Measurements from ENCODE around the gene TBC1D1. TPM values are rescaled to one million over a fixed set of nuclear protein-coding genes. Genes with fewer than 3 reads are reported as not detected.

The TBC1D1 gene
- total and polyA plus RNA-seq, 2 experiments from 2014 or later = 53.9 to 151 TPM

DNA sequence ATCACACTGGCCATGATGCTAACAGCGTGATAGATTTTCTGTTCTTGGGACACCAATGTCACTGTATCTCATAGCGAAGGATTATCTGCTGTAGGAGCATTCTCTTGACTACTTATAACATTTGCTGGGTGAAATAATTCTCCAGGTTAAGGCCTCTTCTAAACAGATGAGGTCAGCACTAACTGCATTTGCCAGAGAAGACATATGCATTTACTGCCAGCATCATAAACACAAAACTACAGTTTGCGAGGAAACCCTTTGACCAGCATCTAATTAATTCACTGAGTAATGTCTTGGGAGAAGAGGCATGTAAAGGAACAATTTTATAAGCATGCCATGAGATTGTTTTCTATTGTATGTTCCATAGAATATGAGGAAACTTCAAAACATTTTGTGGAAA is 13.9 kb downstream of the TBC1D1 start:
- Histone ChIP-seq H4K20me1 (replicated peaks; ENCODE audit: insufficient read depth) (no peaks in the 10 kb centered on the region), H2AFZ (no peak overlapping the region), H3K27me3 (ENCODE audit: insufficient read depth) (no peaks in the 10 kb centered on the region), H3K79me2 (replicated peaks; ENCODE audit: insufficient read depth) (no peaks in the 10 kb centered on the region), H3K27ac (ENCODE audit: low read depth) (no peak overlapping the region), H3K4me2 (no peak overlapping the region), H3F3A (replicated peaks; ENCODE audit: low read depth) (no peaks in the 10 kb centered on the region), H3K36me3 (ENCODE audit: insufficient read depth) (no peaks in the 10 kb centered on the region), H3K4me1 (ENCODE audit: insufficient read depth) (peaks cover 37% of the 10 kb centered on the region), H3K9me2 (ENCODE audit: insufficient read depth) (no peaks in the 10 kb centered on the region), H3K4me3 (no peak overlapping the region)
- Mint-ChIP-seq H3K36me3 (ENCODE audit: low read depth) (no peaks in the 10 kb centered on the region), H3K27ac (no peak overlapping the region), H3K9me3 (no peaks in the 10 kb centered on the region), H3K27me3 (ENCODE audit: insufficient read depth, low read depth, poor library complexity) (no peaks in the 10 kb centered on the region), H3K4me1 (peaks cover 36% of the 10 kb centered on the region), H3K4me3 (no peak overlapping the region)
- DNase-seq (ENCODE audit: low spot score) (no peak), ATAC-seq (no peak)
- TF ChIP-seq ZNF114 (CRISPR knock-in tag; IDR thresholded peaks at IDR 0.05) = no peak
- no peak for TF ChIP-seq CREB1 (CRISPR knock-in tag; IDR thresholded peaks at IDR 0.05; ENCODE audit: low read depth)

DNA sequence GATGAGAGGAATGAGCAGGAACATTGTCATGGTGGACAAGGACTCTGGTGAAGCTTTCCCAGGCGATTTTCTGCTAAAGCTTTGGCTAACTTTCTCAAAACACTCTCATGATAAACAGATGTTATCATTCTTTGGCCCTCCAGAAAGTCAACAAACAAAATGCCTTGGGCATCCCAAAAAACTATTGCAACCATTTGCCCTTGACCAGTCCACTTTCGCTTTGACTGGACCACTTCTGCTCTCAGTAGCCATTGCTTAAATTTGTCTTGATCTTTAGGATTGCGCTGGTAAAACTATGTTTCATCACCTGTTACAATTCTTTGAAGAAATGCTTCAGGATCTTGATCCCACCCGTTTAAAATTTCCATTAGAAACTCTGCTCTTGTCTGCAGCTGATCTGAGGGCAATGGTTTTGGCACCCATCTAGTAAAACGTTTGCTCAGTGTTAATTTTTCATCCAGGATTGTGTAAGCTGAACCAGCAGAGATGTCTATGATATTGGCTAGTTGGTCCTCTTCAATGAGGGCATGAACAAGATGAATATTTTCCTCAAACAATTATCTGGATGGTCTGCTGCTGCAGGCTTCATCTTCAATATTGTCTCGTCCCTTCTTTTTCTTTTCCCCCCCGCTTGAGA is 14.8 kb downstream of the TBC1D1 start:
- Histone ChIP-seq H3K4me2 (no peak overlapping the region), H3F3A (replicated peaks; ENCODE audit: low read depth) (no peaks in the 10 kb centered on the region), H3K79me2 (replicated peaks; ENCODE audit: insufficient read depth) (no peaks in the 10 kb centered on the region), H3K4me3 (no peak overlapping the region), H2AFZ (no peak overlapping the region), H3K36me3 (ENCODE audit: insufficient read depth) (no peaks in the 10 kb centered on the region), H3K4me1 (ENCODE audit: insufficient read depth) (peaks cover 34% of the 10 kb centered on the region), H3K27me3 (ENCODE audit: insufficient read depth) (no peaks in the 10 kb centered on the region), H3K9me2 (ENCODE audit: insufficient read depth) (no peaks in the 10 kb centered on the region), H3K27ac (ENCODE audit: low read depth) (no peak overlapping the region), H4K20me1 (replicated peaks; ENCODE audit: insufficient read depth) (no peaks in the 10 kb centered on the region)
- H3K27me3 Mint-ChIP-seq (ENCODE audit: insufficient read depth, low read depth, poor library complexity) = no peaks in the 10 kb centered on the region
- H3K4me1 Mint-ChIP-seq = peaks cover 34% of the 10 kb centered on the region
- no peaks in the 10 kb centered on the region for H3K36me3 Mint-ChIP-seq (ENCODE audit: low read depth)
- H3K27ac Mint-ChIP-seq = no peak overlapping the region
- H3K9me3 Mint-ChIP-seq = no peaks in the 10 kb centered on the region
- DNase-seq (ENCODE audit: low spot score) (no peak), ATAC-seq (no peak)
- no peak overlapping the region for H3K4me3 Mint-ChIP-seq
- no peak for TF ChIP-seq ZNF331 (CRISPR knock-in tag; IDR thresholded peaks at IDR 0.05; ENCODE audit: low read depth)
- no peak for TF ChIP-seq EZH2 (IDR thresholded peaks at IDR 0.05; ENCODE audit: low read depth, unreplicated experiment)
- TF ChIP-seq CREB1 (CRISPR knock-in tag; IDR thresholded peaks at IDR 0.05; ENCODE audit: low read depth) = no peak
- no peak for TF ChIP-seq ZNF114 (CRISPR knock-in tag; IDR thresholded peaks at IDR 0.05)
- no peak for TF ChIP-seq NANOG (IDR thresholded peaks at IDR 0.05; ENCODE audit: borderline replicate concordance)
- TF ChIP-seq POLR2AphosphoS5 (IDR thresholded peaks at IDR 0.05; ENCODE audit: low read depth) = no peak
- TF ChIP-seq JUNB (IDR thresholded peaks at IDR 0.05; ENCODE audit: unreplicated experiment) = no peak
- no peak for TF ChIP-seq EZH2phosphoT487 (IDR thresholded peaks at IDR 0.05; ENCODE audit: unreplicated experiment)
- no peak for TF ChIP-seq STAT1 (IDR thresholded peaks at IDR 0.05; ENCODE audit: unreplicated experiment)
- TF ChIP-seq, protein P1, sequence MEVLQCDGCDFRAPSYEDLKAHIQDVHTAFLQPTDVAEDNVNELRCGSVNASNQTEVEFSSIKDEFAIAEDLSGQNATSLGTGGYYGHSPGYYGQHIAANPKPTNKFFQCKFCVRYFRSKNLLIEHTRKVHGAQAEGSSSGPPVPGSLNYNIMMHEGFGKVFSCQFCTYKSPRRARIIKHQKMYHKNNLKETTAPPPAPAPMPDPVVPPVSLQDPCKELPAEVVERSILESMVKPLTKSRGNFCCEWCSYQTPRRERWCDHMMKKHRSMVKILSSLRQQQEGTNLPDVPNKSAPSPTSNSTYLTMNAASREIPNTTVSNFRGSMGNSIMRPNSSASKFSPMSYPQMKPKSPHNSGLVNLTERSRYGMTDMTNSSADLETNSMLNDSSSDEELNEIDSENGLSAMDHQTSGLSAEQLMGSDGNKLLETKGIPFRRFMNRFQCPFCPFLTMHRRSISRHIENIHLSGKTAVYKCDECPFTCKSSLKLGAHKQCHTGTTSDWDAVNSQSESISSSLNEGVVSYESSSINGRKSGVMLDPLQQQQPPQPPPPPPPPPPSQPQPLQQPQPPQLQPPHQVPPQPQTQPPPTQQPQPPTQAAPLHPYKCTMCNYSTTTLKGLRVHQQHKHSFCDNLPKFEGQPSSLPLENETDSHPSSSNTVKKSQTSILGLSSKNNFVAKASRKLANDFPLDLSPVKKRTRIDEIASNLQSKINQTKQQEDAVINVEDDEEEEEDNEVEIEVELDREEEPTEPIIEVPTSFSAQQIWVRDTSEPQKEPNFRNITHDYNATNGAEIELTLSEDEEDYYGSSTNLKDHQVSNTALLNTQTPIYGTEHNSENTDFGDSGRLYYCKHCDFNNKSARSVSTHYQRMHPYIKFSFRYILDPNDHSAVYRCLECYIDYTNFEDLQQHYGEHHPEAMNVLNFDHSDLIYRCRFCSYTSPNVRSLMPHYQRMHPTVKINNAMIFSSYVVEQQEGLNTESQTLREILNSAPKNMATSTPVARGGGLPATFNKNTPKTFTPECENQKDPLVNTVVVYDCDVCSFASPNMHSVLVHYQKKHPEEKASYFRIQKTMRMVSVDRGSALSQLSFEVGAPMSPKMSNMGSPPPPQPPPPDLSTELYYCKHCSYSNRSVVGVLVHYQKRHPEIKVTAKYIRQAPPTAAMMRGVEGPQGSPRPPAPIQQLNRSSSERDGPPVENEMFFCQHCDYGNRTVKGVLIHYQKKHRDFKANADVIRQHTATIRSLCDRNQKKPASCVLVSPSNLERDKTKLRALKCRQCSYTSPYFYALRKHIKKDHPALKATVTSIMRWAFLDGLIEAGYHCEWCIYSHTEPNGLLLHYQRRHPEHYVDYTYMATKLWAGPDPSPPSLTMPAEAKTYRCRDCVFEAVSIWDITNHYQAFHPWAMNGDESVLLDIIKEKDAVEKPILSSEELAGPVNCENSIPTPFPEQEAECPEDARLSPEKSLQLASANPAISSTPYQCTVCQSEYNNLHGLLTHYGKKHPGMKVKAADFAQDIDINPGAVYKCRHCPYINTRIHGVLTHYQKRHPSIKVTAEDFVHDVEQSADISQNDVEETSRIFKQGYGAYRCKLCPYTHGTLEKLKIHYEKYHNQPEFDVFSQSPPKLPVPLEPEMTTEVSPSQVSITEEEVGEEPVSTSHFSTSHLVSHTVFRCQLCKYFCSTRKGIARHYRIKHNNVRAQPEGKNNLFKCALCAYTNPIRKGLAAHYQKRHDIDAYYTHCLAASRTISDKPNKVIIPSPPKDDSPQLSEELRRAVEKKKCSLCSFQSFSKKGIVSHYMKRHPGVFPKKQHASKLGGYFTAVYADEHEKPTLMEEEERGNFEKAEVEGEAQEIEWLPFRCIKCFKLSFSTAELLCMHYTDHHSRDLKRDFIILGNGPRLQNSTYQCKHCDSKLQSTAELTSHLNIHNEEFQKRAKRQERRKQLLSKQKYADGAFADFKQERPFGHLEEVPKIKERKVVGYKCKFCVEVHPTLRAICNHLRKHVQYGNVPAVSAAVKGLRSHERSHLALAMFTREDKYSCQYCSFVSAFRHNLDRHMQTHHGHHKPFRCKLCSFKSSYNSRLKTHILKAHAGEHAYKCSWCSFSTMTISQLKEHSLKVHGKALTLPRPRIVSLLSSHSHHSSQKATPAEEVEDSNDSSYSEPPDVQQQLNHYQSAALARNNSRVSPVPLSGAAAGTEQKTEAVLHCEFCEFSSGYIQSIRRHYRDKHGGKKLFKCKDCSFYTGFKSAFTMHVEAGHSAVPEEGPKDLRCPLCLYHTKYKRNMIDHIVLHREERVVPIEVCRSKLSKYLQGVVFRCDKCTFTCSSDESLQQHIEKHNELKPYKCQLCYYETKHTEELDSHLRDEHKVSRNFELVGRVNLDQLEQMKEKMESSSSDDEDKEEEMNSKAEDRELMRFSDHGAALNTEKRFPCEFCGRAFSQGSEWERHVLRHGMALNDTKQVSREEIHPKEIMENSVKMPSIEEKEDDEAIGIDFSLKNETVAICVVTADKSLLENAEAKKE (CRISPR knock-in tag; IDR thresholded peaks at IDR 0.05) = no peak
- TF ChIP-seq, protein P2, sequence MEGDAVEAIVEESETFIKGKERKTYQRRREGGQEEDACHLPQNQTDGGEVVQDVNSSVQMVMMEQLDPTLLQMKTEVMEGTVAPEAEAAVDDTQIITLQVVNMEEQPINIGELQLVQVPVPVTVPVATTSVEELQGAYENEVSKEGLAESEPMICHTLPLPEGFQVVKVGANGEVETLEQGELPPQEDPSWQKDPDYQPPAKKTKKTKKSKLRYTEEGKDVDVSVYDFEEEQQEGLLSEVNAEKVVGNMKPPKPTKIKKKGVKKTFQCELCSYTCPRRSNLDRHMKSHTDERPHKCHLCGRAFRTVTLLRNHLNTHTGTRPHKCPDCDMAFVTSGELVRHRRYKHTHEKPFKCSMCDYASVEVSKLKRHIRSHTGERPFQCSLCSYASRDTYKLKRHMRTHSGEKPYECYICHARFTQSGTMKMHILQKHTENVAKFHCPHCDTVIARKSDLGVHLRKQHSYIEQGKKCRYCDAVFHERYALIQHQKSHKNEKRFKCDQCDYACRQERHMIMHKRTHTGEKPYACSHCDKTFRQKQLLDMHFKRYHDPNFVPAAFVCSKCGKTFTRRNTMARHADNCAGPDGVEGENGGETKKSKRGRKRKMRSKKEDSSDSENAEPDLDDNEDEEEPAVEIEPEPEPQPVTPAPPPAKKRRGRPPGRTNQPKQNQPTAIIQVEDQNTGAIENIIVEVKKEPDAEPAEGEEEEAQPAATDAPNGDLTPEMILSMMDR (conservative IDR thresholded peaks at IDR 0.05; ENCODE audit: low read depth in 2 of 2) = no peak
- TF ChIP-seq, protein P3, sequence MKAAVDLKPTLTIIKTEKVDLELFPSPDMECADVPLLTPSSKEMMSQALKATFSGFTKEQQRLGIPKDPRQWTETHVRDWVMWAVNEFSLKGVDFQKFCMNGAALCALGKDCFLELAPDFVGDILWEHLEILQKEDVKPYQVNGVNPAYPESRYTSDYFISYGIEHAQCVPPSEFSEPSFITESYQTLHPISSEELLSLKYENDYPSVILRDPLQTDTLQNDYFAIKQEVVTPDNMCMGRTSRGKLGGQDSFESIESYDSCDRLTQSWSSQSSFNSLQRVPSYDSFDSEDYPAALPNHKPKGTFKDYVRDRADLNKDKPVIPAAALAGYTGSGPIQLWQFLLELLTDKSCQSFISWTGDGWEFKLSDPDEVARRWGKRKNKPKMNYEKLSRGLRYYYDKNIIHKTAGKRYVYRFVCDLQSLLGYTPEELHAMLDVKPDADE (IDR thresholded peaks at IDR 0.05) = no peak

All from GM23338 (cell line).